T-helper 2 cell (primary cell): ENCODE data around the gene SIRPD.
"Not testable (repeated sequence)": the region's sequence is repeated elsewhere in the genome, so short reads cannot be mapped to it uniquely, and the experiment has no call there.

ENCODE experiments used
- DNase-seq, 5 experiments: peaks; one replicate each; pipeline versions ENCODE4 v3.0.0 to v3.0.0-alpha.2; 2012 to 2022
- total RNA-seq, 2 donors: gene quantifications; one replicate each; lab custom pipeline; 2026; lab: John Stamatoyannopoulos, UW

The SIRPD gene
- 0 reads per million in 2 donors for total RNA-seq

GRCh38 chr20:1557605-1558004, at the start of gene SIRPD:
Gene SIRPD, minus strand, starts transcription at chr20:1557705. Its CDS starts 52 bp downstream, at chr20:1557653.
- DNase-seq, result no peak

DNA sequence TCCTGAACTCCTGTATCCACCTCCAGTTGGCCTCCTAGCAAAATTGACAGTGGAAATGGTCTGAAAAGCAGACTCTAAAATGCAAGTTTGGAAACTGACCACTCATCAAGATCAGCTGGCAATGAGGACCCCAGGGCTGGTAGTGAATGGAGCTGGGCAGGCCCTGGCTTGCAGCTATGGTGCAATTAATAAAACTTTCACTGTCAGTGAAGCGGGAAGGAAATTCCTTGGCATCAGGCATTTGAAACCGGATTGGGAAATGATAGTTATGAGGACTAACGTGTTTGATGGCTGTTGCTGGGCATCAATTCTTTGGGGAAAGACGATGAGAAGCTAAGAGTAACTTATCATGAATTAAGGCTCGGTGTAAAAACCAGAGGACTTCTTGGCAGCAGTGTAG, 43.2 kb upstream of the SIRPD start:
- no peak for DNase-seq

DNA sequence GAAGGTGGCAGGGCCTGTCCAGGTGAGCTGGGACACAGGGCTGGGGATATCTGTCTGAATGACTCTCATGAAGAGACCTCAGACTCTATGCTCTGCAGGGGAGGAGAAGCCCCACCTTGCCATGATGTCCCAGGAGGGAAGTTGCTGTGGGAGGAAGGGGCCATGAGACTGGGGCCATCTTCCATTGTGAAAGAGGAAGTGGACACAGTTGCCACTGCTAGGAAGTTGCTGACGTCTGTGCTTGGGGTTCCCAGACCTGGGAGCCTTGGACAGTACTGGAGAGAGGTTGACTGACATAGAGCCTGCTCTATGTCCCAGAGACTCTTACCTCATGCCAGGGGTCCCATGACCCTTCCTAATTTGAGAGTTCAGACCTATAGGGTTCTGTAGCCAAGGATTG, 37.8 kb upstream of the SIRPD start:
- DNase-seq, result no peak

- DNase-seq, result no peak
These were observed 31.3 kb upstream of the SIRPD start for GRCh38 chr20:1588533-1589460.

DNA sequence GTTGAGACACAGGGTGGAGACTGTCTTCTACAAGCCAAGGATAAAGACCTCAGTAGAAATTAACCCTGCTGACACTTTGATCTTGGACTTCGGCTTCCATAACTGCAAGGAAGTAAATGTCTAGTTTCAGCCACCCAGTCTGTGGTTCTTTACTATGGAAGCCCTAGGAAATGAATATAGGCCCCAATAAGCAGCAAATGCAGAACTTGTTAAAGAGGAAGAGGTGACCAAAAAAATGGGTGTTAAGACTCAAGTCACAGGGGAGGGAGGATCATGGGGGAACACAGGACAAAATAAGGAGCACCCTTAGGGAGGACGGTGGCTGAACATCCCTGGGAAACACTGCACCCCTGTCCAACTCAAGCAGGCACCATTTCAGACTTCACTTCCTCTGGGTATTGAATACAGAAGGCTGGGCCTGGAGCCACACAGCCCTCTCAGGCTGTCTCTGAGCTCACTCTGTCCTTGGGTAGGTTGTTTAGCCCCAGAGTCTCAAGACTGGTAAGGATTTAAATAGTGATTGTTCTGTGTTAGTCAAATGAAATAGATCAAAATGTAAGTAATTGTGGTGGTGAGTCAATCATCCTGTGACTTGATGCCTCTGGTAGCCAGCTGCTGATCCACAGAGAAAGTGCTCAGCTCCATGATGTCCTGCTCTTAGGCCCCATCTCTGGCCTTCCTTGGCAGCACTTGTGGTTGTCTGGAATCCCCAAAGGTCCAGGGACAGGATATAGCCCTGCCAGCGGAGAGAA, 30.5 kb upstream of the SIRPD start:
- no peak for DNase-seq

- no peak for DNase-seq
These were observed 22.0 kb upstream of the SIRPD start for GRCh38 chr20:1579488-1579887.

- DNase-seq, result no peak
These were observed 20.4 kb upstream of the SIRPD start for GRCh38 chr20:1577906-1578305.

DNA sequence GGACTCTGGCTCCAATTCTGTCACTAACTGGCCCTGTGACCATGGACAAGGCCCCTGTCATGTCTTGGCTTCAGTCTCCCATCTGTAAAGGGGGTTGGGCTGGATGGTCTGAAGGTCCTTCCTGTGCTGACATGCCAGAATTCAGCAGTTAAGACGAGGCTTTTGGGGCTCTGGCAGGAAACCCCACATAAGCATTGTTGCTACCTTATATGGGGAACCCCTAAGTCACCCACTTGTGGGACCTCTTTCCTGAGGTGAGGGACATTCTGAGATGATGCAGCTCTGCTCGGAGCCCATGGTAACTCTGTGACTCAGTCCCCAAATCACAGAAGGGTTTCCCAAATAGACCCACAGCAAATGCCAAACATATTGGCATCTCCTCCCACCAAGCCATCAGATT, 19.8 kb upstream of the SIRPD start:
- not testable (repeated sequence) for DNase-seq

DNA sequence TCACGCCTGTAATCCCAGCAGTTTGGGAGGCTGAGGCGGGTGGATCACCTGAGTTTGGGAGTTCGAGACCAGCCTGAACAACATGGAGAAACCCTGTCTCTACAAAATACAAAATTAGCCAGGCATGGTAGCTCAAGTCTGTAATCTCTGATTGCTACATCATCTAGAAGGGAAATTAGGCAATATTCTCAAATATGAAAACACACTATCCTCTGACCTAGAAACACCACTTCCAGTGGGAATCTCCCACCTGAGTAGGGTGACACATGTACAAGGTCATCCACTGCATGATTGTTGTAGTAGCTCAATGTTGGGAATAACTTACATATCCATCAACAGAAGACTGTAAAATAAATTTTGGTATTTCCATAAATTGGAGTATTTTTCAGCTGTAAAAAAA, 19.1 kb upstream of the SIRPD start:
- DNase-seq, result no peak

DNA sequence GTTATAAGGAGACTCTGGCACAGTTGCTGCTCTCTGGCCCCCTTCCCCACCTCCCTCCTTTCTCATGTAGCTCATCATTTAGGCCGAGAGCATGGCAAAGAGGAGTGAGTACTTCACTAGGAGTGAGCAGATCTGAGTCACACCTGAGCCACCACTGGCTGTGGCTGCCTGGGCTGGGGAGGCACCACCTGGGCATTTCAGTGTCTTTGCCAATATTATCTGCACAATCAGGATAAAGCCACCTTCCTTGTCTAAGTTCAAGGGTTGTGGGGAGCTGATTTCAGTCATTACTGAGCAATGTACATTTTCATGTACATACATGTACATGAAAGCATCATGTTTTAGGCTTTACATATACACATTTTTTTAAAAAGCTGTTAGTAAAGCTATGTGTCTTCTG, 18.5 kb upstream of the SIRPD start:
- not testable (repeated sequence) for DNase-seq

DNA sequence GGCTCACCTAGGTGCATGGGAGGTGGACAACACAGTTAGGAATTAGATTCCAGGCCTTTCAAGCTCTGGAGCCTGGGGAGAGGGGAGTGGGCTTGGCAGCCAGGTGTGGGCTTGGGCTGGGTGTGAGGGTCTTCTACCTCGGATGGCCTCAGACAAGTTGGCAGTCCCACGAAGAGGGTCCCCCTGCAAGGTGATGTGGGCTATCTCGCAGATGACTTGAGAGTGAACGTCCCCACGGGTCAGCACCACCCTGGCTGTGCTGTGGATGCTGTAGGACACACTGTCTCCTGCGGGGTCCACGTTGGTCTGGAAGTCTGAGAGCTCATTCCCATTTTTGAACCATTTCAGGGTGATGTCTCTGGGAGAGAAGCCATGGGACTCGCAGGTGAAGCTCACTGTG, 14.1 kb upstream of the SIRPD start:
- DNase-seq, result not testable (repeated sequence)

- DNase-seq, result no peak
These were observed 11.9 kb upstream of the SIRPD start for GRCh38 chr20:1569415-1569881.

DNA sequence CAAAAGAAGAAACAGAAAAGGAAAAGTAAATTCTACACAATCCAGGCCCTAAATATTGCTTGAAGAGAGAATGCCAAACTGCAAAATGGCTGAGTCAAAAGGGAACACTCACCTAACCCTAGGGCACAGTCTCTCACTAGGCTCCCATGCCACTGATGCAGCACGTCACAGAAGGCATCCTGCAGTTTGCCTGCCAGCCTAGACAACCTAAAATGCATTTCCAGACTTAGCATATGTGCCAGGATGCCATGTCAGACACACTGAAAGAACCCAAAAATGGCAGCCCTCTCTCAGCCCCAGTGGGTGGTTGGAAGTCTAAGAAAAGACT, 10.6 kb upstream of the SIRPD start:
- no peak for DNase-seq

- no peak for DNase-seq
These were observed 10.1 kb upstream of the SIRPD start for GRCh38 chr20:1567392-1568162.

- DNase-seq, result no peak
These were observed 9.2 kb upstream of the SIRPD start for GRCh38 chr20:1566701-1567100.

DNA sequence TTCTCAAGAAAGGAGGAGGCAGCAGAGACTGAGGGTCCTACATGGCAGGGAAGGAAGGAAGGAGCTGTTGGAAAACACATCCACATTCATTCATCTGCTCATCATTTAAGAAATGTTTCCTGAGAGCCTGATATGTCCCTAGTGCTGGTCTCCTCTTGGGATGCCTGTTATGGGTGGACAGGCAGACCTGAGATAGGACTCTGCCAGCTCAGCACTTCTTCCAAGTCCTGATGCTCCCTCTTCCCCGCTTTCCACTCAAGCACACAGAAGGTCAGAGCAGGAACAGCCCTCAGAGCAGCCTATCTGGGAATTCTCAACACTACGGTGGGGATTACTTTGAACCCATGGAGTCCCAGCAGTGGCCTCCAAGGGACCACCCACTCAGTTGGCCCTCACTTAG, 8.0 kb upstream of the SIRPD start:
- DNase-seq, result no peak

DNA sequence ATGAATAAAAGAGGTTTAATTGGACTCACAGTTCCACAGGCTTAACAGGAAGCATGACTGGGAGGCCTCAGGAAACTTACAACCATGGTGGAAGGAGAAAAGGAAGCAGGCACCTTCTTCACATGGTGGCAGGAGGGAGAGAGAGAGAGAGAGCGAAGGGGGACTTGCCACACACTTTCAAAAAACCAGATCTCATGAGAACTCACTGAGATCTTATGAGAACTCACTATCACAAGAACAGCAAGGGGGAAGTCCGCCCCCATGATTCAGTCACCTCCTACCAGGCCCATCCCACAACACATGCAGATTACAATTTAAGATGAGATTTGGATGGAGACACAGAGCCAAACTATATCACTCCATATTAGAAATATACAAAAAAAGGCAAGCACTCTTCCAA, 6.1 kb upstream of the SIRPD start:
- no peak for DNase-seq

DNA sequence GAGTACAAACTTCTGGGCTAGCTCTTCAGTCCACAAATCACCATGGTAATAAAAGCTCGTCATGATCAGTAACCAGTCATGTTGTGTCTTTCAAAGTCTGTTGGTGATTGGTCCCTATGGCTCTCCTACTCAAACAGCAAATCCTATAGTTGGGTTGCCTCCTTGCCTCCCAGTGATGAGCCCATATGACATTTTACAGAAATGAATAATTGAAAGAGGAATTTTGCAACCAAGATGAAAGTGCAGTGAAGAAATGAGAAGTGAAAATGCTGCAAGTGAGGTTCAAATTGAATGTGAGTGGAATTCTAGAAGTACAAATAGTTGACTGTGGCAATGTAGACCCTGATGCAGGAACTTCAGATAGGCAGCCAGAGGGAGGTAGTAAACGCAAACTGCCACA, 5.1 kb upstream of the SIRPD start:
- DNase-seq, result no peak

DNA sequence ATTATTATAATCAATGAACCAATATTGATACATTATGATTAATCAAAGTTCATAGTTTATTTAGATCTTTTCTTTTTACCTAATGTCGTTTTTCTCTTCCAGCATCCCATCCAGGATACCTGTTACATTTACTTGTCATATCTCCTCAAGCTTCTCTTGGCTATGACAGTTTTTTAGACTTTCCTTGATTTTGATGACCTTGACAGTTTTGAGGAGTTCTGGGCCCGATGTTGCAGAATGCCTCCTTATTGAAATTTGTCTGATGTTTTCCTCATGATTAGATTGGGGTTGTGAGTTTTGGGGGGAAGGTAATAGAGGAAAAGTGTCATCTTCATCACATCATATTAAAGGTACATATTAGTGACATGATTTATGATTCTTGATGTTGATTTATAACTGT, 3.8 kb upstream of the SIRPD start:
- no peak for DNase-seq

DNA sequence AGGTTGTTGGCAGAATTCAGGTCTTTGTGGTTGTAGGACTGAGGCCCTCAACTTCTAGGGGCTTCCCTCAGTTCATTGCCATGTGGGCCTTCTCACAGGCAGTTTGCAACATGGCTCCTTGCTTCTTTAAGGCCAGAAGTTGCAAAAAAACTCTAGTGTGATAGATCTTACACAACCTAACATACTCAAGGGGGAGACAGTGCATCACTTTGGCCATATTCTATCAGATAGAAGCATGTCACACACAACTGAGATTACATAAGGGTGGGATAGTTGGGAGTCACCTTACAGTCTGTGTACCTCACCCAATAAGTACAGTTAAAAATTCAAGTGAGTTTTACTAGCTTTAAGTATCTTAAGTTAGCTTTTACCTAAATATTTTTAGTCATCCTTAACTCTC, 1.6 kb downstream of the SIRPD start:
- DNase-seq, result peak in 1 of 5 experiments; percentile 21

GRCh38 chr20:1539816-1540419, 17.6 kb downstream of the SIRPD start:
- DNase-seq, result no peak

GRCh38 chr20:1538655-1539054, 18.9 kb downstream of the SIRPD start:
- DNase-seq, result no peak

DNA sequence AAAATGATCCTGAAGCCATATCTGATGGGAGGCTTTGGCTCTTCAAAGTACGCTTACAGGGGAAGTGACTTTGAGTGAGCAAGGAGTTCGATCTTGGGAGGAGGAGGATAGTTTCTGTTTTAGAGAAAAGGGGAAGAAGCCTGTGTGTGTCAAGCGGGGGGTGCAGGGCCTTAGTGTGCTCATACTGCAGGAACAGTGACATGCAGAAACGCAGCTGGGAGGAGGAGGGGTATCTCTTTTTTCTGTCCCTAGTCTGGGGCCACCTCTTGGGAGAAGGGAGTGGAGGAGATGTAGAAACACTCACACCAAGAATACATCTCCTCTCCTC, 19.8 kb downstream of the SIRPD start:
- no peak for DNase-seq
